GM18526 (cell line): Measurements from ENCODE around the gene PTPRN2.

Source experiments
- POLR2A ChIP-seq: IDR thresholded peaks from 3 replicates; pipeline ENCODE4 v1.6.1; 2011; ENCODE audit not compliant: insufficient read length; ENCODE audit errors: extremely low read depth

Gene PTPRN2

DNA sequence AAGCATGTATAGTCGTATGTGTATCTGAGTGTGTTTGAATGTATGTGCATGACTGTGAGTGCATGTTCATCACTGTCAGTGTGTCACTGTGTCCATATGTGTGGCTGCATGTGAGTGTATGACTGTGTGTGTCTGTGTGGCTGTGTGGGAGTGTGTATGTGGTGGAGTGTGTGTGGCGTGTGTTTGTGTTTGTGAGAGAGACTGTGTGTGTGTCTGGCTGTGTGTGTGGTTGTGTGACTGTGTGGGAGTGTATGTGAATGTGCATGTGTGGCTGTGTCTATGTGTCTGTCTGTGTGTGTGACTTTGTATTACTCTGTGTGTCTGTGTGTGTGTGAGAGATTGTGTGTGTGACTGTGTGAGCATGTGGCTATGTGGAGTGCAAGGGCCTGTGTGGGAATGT is 748.4 kb downstream of the PTPRN2 start:
- no peak for TF ChIP-seq POLR2A

DNA sequence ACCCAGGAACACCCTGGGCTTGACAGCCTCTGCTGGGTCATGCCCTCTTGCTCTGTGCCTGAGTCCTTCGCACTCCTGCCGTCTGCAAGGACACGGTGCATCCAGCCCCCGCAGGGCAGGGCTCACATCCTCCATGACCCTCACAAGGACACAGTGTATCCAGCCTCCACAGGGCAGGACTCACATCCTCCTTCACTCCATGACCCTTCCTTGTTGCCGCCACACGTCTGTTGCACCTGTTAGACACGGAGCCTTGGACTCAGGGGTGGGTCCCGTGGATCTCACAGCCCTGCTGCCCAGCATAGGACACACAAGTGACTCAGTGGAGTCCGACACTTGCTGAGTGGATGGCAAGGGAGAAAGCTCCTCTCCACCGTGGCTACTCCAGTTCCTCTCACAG is 750.1 kb downstream of the PTPRN2 start:
- no peak for TF ChIP-seq POLR2A

DNA sequence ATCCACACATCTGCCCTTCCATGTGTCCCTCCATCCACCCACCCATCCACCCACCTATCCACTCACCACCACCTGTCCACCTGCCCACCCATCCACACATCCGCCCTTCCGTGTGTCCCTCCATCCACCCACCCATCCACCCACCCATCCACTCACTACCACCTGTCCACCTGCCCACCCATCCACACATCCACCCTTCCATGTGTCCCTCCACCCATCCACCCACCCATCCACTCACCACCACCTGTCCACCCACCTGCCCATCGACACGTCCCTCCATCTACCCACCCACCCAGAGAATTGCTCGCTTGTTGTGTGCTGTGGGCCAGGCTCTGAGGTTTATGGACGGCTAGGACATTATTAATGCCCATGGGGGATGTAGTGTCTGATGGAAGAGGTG is 750.6 kb downstream of the PTPRN2 start:
- no peak for TF ChIP-seq POLR2A

GRCh38 chr7:157834501-157835163 is 753.0 kb downstream of the PTPRN2 start:
- TF ChIP-seq POLR2A: no peak

DNA sequence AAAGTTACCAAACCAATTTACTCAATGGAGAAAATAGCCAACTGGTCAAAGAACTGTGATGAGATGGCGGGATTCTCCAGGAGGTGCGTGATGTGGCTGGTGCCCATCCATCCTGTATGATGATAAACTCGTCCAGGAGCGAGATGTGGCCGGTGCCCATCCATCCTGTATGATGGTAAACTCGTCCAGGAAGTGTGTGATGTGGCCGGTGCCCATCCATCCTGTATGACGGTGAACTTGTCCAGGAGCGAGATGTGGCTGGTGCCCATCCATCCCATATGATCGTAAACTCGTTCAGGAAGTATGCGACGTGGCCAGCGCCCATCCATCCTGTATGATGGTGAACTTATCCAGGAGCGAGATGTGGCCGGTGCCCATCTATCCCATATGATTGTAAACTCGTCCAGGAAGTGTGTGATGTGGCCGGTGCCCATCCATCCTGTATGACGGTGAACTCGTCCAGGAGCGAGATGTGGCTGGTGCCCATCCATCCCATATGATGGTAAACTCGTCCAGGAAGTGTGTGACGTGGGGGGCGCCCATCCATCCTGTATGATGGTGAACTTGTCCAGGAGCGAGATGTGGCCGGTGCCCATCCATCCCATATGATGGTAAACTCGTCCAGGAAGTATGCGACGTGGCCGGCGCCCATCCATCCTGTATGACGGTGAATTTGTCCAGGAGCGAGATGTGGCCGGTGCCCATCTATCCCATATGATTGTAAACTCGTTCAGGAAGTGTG is 754.6 kb downstream of the PTPRN2 start:
- TF ChIP-seq POLR2A: no peak

- TF ChIP-seq POLR2A: no peak
Observed at GRCh38 chr7:157832421-157832820, 755.2 kb downstream of the PTPRN2 start.

GRCh38 chr7:157832006-157832405 is 755.6 kb downstream of the PTPRN2 start:
- TF ChIP-seq POLR2A: no peak

DNA sequence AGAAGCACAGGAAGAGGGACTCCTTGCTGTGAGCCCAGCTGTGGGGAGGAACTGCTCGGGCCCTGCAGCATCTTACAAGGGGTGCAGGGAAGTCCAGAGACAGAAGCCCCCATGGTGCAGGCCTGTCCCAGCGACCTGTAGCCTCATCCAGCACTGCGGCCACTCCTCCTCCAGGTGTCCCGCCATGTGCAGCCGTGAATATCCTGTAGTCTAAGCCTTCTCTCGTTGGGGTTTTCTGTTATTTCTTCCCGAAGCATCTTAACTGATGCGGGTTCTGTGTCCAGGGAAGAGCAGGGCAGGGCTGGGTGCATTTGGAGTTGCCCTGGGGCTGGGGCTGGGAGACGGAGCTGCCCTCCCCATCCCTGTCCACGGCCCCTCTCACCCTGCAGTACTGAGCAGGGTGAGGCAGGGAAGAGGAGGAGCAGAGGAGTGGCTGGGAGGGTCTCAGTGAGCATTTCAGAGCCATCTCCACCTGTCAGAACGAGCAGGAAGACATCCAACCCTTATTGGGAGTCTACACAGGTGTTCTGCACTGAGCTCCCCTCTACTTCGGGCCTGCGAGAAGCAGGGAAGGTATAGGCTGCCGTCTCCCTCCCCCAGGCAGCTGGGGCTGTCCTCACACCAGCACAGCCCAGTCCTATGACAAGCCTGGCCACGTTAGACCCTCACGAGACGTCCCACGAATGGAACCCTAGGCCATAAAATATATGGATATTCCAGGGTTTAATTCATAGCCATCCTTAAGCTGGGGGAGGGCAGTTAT is 756.3 kb downstream of the PTPRN2 start:
- TF ChIP-seq POLR2A: no peak

GRCh38 chr7:157830331-157830730 is 757.3 kb downstream of the PTPRN2 start:
- no peak for TF ChIP-seq POLR2A

- TF ChIP-seq POLR2A: no peak
Observed at GRCh38 chr7:157829491-157829890, 758.1 kb downstream of the PTPRN2 start.

GRCh38 chr7:157828881-157829280 is 758.7 kb downstream of the PTPRN2 start:
- no peak for TF ChIP-seq POLR2A

DNA sequence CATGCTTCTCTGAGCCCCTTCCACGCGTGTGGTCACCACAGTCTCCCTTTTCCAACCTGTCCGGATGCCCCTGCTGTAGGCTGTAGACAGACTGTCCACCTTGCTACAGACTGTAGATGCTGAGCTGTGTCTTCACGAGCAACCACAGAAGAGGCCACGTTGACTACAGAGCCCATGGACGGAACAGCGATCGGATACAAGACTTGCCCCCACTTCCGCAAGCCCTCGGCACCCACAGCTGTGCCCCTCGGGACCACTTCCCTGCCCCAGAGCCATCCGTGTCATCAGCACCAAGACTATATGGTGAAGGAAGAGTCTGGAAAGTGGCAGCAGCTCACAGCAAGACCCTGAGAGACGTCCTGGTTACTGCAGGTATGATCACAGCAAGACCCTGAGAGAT is 759.4 kb downstream of the PTPRN2 start:
- no peak for TF ChIP-seq POLR2A

DNA sequence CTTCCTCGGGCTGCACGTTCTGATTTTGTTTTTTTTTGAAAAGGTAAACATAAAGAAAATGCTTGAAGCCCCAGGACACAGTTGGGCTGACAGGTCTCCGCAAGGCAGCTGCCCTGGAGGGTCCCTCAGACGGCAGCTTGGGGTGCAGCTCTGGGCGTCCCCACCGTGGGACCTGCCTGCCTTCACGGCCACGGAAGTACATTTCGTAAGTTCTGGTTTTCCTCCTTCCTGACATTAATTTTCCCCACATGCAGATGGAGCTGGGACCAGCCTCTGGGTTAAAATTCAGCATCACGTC is 759.8 kb downstream of the PTPRN2 start:
- TF ChIP-seq POLR2A: no peak

- TF ChIP-seq POLR2A: no peak
Observed at GRCh38 chr7:157827045-157827862, 760.4 kb downstream of the PTPRN2 start.

- no peak for TF ChIP-seq POLR2A
Observed at GRCh38 chr7:157826566-157826965, 761.1 kb downstream of the PTPRN2 start.
